NCI-H2196 (cell line): Measurements from ENCODE around the gene HLX.

Experiments
- DNase-seq: peaks from one replicate; lab custom pipeline; 2025; ENCODE audit not compliant: unreplicated experiment; lab: John Stamatoyannopoulos, UW

Gene HLX

GRCh38 chr1:220921498-220921897 lies 42.3 kb downstream of the HLX start:
- no peak for DNase-seq

GRCh38 chr1:220921971-220922635 lies 42.9 kb downstream of the HLX start:
- DNase-seq: no peak

DNA sequence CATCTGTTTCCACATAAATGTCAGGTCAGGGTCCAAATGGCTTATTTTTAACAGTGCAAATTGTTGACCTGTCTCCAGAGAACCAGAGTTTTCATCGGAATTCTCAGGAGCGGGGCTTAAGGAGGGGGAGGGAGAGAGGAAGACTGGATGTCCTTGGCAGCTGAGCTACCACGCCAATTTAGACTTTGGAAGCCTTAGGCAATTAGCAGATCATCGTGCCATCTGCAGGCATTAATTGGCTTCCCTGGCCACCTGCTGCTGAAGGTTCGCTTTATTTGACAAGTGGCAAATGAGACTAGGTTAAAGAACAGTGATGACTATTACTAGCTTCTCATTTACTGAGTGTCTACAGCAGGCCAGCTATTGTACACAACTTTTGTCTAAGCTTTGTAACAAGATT lies 43.7 kb downstream of the HLX start:
- no peak for DNase-seq

DNA sequence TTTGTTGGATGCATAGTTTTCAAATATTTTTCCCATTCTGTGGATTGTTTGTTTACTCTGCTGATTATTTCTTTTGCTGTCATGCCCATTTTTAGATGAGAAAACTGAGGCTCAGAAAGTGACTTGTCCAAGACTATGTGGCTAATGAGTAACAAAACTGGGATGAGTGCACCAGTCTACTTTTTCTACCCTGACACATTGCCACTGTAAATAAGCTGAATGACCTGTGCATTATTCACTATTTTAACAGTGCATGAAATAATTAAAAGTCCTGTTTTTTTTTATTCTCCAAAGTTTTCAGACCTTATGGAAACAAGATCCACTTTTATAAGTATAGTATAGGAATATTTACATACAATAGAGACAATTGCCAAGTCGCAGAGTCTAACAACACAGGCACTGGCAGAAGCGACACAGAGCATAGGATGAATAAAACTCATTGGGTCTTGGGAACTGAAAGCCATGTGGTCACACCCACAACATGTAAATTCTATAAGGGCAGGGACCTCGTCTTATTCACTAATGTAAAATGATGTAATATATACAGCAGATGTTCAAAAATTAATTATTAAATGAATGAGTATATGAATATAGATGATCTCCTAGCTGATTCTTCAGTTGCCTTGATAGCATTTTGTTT lies 45.2 kb downstream of the HLX start:
- DNase-seq: no peak

GRCh38 chr1:220925707-220926106 lies 46.5 kb downstream of the HLX start:
- DNase-seq: no peak

GRCh38 chr1:220926146-220926545 lies 46.9 kb downstream of the HLX start:
- no peak for DNase-seq

DNA sequence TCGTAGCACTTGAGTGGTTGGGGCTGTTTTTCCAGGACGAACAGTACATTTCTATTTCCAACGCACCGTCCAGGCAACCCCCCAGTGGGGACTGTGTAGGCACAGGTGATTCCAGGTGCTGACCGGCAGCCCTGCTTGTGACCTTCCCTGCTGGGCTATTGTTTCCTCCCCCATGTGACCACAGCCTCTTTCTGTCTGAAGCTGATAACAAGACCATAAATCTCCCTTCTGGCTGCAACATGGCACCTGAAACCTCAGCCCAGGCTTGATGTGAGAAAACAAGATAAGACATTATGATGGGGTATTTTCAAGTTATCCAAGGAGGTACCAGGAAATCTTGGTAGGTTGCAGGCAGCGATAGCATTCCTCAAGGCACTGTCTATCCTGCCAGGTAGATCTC lies 48.2 kb downstream of the HLX start:
- no peak for DNase-seq

GRCh38 chr1:220928320-220928719 lies 49.1 kb downstream of the HLX start:
- no peak for DNase-seq

DNA sequence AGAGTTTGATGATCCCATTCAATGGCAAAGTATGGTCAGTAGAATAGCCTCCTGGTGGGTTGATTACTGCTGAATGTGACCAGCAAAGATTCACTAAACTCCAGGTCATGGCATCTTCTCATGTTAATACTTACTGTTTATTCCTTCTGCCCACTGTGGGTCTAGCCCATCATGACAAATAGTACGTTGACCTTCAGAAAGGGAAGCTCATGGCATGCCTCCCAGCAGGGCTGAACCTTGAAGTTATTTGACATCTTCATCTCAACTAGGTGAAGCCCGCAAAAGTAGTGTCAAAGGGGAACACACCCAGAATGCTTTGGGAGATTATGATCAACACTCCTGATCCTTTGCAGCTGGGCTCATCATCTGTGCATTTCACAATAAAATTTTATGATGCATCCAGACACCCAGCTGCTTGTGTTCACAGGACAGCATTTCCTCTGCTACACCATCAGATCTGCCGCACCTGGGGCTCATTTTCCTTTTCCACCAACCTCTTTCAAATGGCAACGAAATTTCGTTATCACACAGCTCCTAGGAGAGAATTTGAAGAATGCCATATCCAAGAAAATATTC lies 49.6 kb downstream of the HLX start:
- DNase-seq: no peak

DNA sequence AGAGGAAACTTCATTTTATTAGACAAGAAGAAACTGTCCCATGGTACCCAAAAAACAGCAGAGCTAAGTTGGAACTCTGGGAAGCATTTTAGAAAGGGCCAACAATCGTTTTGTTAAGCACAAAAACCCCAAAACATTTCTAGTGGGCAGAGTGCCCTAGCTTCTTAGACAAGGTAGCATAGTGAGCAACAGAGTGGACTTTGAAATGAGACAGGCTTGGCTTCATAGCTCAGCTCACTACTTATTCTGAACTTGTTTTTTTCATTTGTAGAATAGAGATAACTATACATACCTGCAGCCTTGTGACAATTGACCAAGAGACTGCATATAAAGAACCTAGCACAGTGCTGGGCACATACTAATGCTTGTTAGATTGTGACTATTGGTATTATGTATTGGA lies 50.1 kb downstream of the HLX start:
- DNase-seq: no peak
